Thoracic aorta (tissue), 2 donors: ENCODE data around the gene RALGAPA2. TPM values are rescaled to one million over a fixed set of nuclear protein-coding genes. Genes with fewer than 3 reads are reported as not detected.

Experiments
- ATAC-seq: fragments of 150-250 bp; one replicate; pipeline ENCODE4 v1.8.0; 2017; ENCODE audit warnings: low read depth; ENCODE audit not compliant: insufficient number of reproducible peaks, low FRiP score
- DNase-seq: peaks from one replicate; pipeline ENCODE4 v3.0.0-alpha.2; 2020; ENCODE audit warnings: low spot score
- H3K27ac ChIP-seq, 2 donors: fragments of 200-600 bp; sonication (generic); 1 replicate in 1 of 2; 2 replicates in 1 of 2; pipeline ENCODE4 v1.5.1; 2016; ENCODE audit warnings: mild to moderate bottlenecking in 2 of 2, moderate library complexity in 2 of 2
- H3K27me3 ChIP-seq: fragments of 200-600 bp; sonication (generic); replicated peaks from 2 replicates; pipeline ENCODE4 v1.6.0; 2016; ENCODE audit warnings: mild to moderate bottlenecking; ENCODE audit not compliant: insufficient read depth
- H3K36me3 ChIP-seq: fragments of 200-600 bp; sonication (generic); one replicate; pipeline ENCODE4 v1.5.1; 2016
- H3K4me1 ChIP-seq, 2 donors: fragments of 200-600 bp; sonication (generic); 1 replicate in 1 of 2; 2 replicates in 1 of 2; pipeline versions ENCODE4 v1.5.1 to v1.6.0; 2016; ENCODE audit warnings: low read depth in 2 of 2, mild to moderate bottlenecking in 1 of 2; ENCODE audit not compliant: control insufficient read depth in 1 of 2
- H3K4me3 ChIP-seq: fragments of 200-600 bp; sonication (generic); 2 replicates; pipeline ENCODE4 v1.5.1; 2016; ENCODE audit warnings: mild to moderate bottlenecking
- H3K9me3 ChIP-seq: fragments of 200-600 bp; sonication (generic); 2 replicates; pipeline ENCODE4 v1.5.1; 2016
- CTCF ChIP-seq: fragments of 200-600 bp; sonication (generic); IDR thresholded peaks from one replicate; pipeline ENCODE4 v1.5.1; 2019; ENCODE audit warnings: antibody characterized with exemption
- total RNA-seq, 2 donors: library from RNA; depleted of rRNA; stranded (reverse); fragments of >200 nt; gene quantifications; one replicate each; pipeline versions ENCODE4 v1.1.0 to v1.2.3, GENCODE V29; 2016

Gene RALGAPA2
- total RNA-seq, 2 donors from 2014 or later = 20.3 to 48.3 TPM

GRCh38 chr20:20367575-20368417 lies 344.6 kb downstream of the RALGAPA2 start, which contains the start of gene INSM1:
Gene INSM1 (plus strand): TSS chr20:20368104. CDS start chr20:20368268, 164 bp downstream.
- H3K27ac ChIP-seq = no peak within 1 kb of the TSS
- H3K4me1 ChIP-seq = peaks cover 5 to 25% of the 10 kb centered on the region in 2 donors
- ATAC-seq = no peak
- DNase-seq = no peak
- H3K27me3 ChIP-seq = peaks cover 19% of the 10 kb centered on the region
- peak within 1 kb of the TSS; percentile 58 for H3K4me3 ChIP-seq
- H3K36me3 ChIP-seq = no peaks in the 10 kb centered on the region
- TF ChIP-seq CTCF = no peak
- H3K9me3 ChIP-seq = no peaks in the 10 kb centered on the region

- peaks cover 5 to 25% of the 10 kb centered on the region in 2 donors for H3K4me1 ChIP-seq
- H3K4me3 ChIP-seq = peak overlapping the region; percentile 58
- H3K36me3 ChIP-seq = no peaks in the 10 kb centered on the region
- no peaks in the 10 kb centered on the region for H3K9me3 ChIP-seq
- ATAC-seq (no peak), DNase-seq (no peak)
- no peak for TF ChIP-seq CTCF
- no peak overlapping the region for H3K27ac ChIP-seq
- H3K27me3 ChIP-seq = peaks cover 19% of the 10 kb centered on the region
Observed at GRCh38 chr20:20366876-20367574, 345.4 kb downstream of the RALGAPA2 start.

- no peak overlapping the region for H3K27ac ChIP-seq
- ATAC-seq (no peak), DNase-seq (no peak)
- H3K4me1 ChIP-seq = peaks cover 5 to 25% of the 10 kb centered on the region in 2 donors
- peaks cover 19% of the 10 kb centered on the region for H3K27me3 ChIP-seq
- H3K36me3 ChIP-seq = no peaks in the 10 kb centered on the region
- no peak overlapping the region for H3K4me3 ChIP-seq
- no peak for TF ChIP-seq CTCF
- no peaks in the 10 kb centered on the region for H3K9me3 ChIP-seq
Observed at GRCh38 chr20:20366551-20366875, 345.9 kb downstream of the RALGAPA2 start.

GRCh38 chr20:20365480-20366161 lies 346.8 kb downstream of the RALGAPA2 start:
- no peak for TF ChIP-seq CTCF

More at GRCh38 chr20:20365480-20366161, 346.8 kb downstream of the RALGAPA2 start:
- Histone ChIP-seq H3K4me1 (peaks cover 5 to 25% of the 10 kb centered on the region in 2 donors), H3K4me3 (no peak overlapping the region), H3K27ac (no peak overlapping the region), H3K9me3 (no peaks in the 10 kb centered on the region), H3K27me3 (peaks cover 19% of the 10 kb centered on the region), H3K36me3 (no peaks in the 10 kb centered on the region)
- ATAC-seq = no peak
- no peak for DNase-seq
